K562 (cell line): ENCODE results near the gene LRRC25. TPM values are rescaled to one million over a fixed set of nuclear protein-coding genes. Genes with fewer than 3 reads are reported as not detected.

Experiments used
- ARID1B ChIP-seq: fragments of 450-650 bp; IDR thresholded peaks from 2 replicates; pipeline ENCODE4 v1.6.1; 2016; ENCODE audit warnings: antibody characterized with exemption, mild to moderate bottlenecking, inconsistent platforms
- CCNT2 ChIP-seq: IDR thresholded peaks from 2 replicates; pipeline ENCODE4 v1.6.1; 2011; ENCODE audit warnings: borderline replicate concordance, low read depth, mild to moderate bottlenecking, moderate library complexity, mixed read lengths, low read length; ENCODE audit not compliant: insufficient read length; ENCODE audit errors: extremely low read depth
- COPS2 ChIP-seq: fragments of 450-650 bp; conservative IDR thresholded peaks from 2 replicates; pipeline ENCODE4 v1.6.1; 2016; ENCODE audit warnings: mild to moderate bottlenecking, moderate library complexity
- DACH1 ChIP-seq: fragments of 450-650 bp; IDR thresholded peaks from 2 replicates; pipeline ENCODE4 v1.6.1; 2018; ENCODE audit not compliant: partially characterized antibody
- DEAF1 ChIP-seq: fragments of 450-650 bp; formaldehyde crosslinking; IDR thresholded peaks from 2 replicates; pipeline ENCODE4 v1.4.0; 2020; ENCODE audit warnings: mild to moderate bottlenecking, moderate library complexity
- HSF4 ChIP-seq: fragments of 250-450 bp; sonication (Bioruptor Pico); IDR thresholded peaks from 2 replicates; pipeline ENCODE4 v2.1.2; 2022; ENCODE audit warnings: mild to moderate bottlenecking, moderate library complexity, borderline replicate concordance
- KDM1A ChIP-seq, 2 experiments: fragments of 450-650 bp; IDR thresholded peaks; 2 replicates each; pipeline ENCODE4 v1.6.1; 2016; ENCODE audit warnings: mild to moderate bottlenecking in 2 of 2
- KLF13 ChIP-seq: fragments of 450-650 bp; IDR thresholded peaks from 2 replicates; pipeline ENCODE4 v1.6.1; 2016; ENCODE audit warnings: missing genetic modification characterization, low read depth, mild to moderate bottlenecking, missing compliant biosample characterization, moderate library complexity, borderline replicate concordance
- PHF8 ChIP-seq: fragments of 200-600 bp; sonication (generic); IDR thresholded peaks from 2 replicates; pipeline ENCODE4 v1.6.1; 2012; ENCODE audit warnings: mixed run types, mild to moderate bottlenecking, inconsistent platforms, low read length, moderate library complexity, borderline replicate concordance
- TSHZ1 ChIP-seq: fragments of 250-450 bp; sonication (Bioruptor Pico); IDR thresholded peaks from 2 replicates; pipeline ENCODE4 v1.4.0; 2020; ENCODE audit warnings: mild to moderate bottlenecking, moderate library complexity
- ZBTB17 ChIP-seq: fragments of 450-650 bp; formaldehyde crosslinking; IDR thresholded peaks from 2 replicates; pipeline ENCODE4 v1.4.0; 2020; ENCODE audit warnings: mild to moderate bottlenecking
- ZBTB40 ChIP-seq, 2 experiments: fragments of 450-650 bp in 1 of 2; sonication (generic) in 1 of 2; formaldehyde crosslinking in 1 of 2; IDR thresholded peaks; 2 replicates each; pipeline versions ENCODE4 v1.7.1 to v1.9.0; 2016 to 2022; ENCODE audit warnings: inconsistent platforms in 1 of 2, mild to moderate bottlenecking in 1 of 2, missing genetic modification reagents in 1 of 2
- polyA plus RNA-seq, 8 experiments: library from polyadenylated mRNA; depleted of rRNA in 4 of 8; stranded (reverse) in 5 of 8; unstranded in 3 of 8; fragments of >200 nt; fragmentation: Nextera tagmentation in 2 of 8; fragmentation: Illumina TruSeq in 1 of 8; extraction: Ambion mirVana in 2 of 8; extraction: Trizol in 1 of 8; gene quantifications; 2 replicates each; pipeline versions ENCODE4 v1.2.1 to v1.2.3, GENCODE V29; 2011 to 2014; ENCODE audit warnings: inconsistent platforms in 1 of 8, missing spikeins in 1 of 8
- total RNA-seq, 7 experiments: library from RNA; depleted of rRNA in 6 of 7; stranded (reverse); fragments of >200 nt in 6 of 7; fragmentation: Illumina TruSeq in 2 of 7; extraction: Trizol in 2 of 7; gene quantifications; 2 replicates each; pipeline versions ENCODE4 v1.2.1 to v1.2.3, GENCODE V29; 2011 to 2021; ENCODE audit warnings: low replicate concordance in 1 of 7

Gene LRRC25
- total and polyA plus RNA-seq, 9 of the 15 experiments (the other 6 are each of a cell fraction or from before 2014, with no cell fraction given) = 0.07 to 0.36 (median 0.10) TPM; not detected in 3

DNA sequence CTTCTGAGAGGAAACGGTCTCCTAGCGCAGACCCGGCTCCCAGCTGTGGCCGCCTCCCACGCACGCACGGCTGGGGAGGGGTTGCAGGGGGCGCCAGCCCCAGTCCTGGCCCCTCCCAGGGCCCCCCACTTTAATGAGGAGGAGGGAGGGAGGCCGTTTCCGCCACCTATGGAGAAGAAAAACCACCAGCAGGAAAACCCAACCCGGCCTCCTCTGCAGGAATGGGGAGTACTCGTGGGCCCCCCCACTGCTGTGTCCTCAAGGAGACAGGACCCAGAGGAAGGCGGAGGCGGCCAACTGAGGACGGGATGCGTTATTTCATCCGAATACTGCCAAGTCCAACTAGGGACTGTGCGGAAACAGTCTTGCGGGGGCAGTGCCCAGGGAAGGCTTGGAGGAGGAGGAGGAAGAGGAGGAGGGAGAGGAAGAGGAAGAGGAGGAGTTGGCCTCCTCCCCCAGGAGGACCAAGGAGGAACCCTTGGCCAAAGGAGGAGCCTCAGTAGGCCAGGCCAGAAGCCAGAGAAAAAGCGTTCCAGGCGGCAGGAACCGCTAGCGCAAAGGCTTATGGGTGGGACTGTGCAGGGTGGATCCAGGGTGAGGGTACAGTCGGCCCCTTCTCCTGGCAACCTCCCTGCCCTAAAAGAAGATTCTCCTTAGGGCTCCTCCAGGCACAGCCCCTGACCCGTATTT is 17.9 kb upstream of the LRRC25 start (continued):
- TF ChIP-seq TSHZ1 (CRISPR knock-in tag) = peak; percentile 66
- peak; percentile 40; the same call in 1 of the 2 replicates for TF ChIP-seq PHF8
- peak; percentile 78 for TF ChIP-seq DACH1
- TF ChIP-seq KLF13 (tag) = no peak
- peak; percentile 71; the same call in 1 of the 2 replicates for TF ChIP-seq ARID1B
- no peak for TF ChIP-seq COPS2
- TF ChIP-seq HSF4 (CRISPR knock-in tag) = peak; percentile 75; the same call in 1 of the 2 replicates
- TF ChIP-seq KDM1A (IDR thresholded peaks at IDR 0.05) = peak; percentile 9 to 65; a peak in 1 of 4 replicates
- TF ChIP-seq DEAF1 (CRISPR knock-in tag) = 0 out of 2 replicates have a peak, but pooled peaks have one; percentile 21
- peak; percentile 75 for TF ChIP-seq ZBTB40 (IDR thresholded peaks at IDR 0.05)
- no peak for TF ChIP-seq ZBTB40 (CRISPR knock-in tag; IDR thresholded peaks at IDR 0.05)
- TF ChIP-seq ZBTB17 (CRISPR knock-in tag) = peak; percentile 56; the same call in 1 of the 2 replicates
- no peak for TF ChIP-seq CCNT2
